ENCODE data around the gene TOX3. TPM values are rescaled to one million over a fixed set of nuclear protein-coding genes. Genes with fewer than 3 reads are reported as not detected.

TOX3 gene
- total RNA-seq, 1 donor from 2014 or later, result 8.5 TPM

GRCh38 chr16:52578007-52578828 is 31.3 kb upstream of the TOX3 start:
- Mint-ChIP-seq H3K9me3 (ENCODE audit: unreplicated experiment) (no peaks in the 10 kb centered on the region), H3K4me3 (ENCODE audit: unreplicated experiment) (no peak overlapping the region), H3K27me3 (ENCODE audit: unreplicated experiment) (peaks cover 2% of the 10 kb centered on the region), H3K36me3 (ENCODE audit: low read depth, unreplicated experiment) (no peaks in the 10 kb centered on the region), H3K4me1 (ENCODE audit: unreplicated experiment) (peaks cover 5% of the 10 kb centered on the region), H3K27ac (ENCODE audit: unreplicated experiment) (no peak overlapping the region)
- DNase-seq (ENCODE audit: low spot score), result no peak
- TF ChIP-seq CTCF (IDR thresholded peaks at IDR 0.05; ENCODE audit: unreplicated experiment), result no peak

- H3K36me3 Mint-ChIP-seq (ENCODE audit: low read depth, unreplicated experiment), result no peaks in the 10 kb centered on the region
- no peak for TF ChIP-seq CTCF (IDR thresholded peaks at IDR 0.05; ENCODE audit: unreplicated experiment)
- peaks cover 5% of the 10 kb centered on the region for H3K4me1 Mint-ChIP-seq (ENCODE audit: unreplicated experiment)
- no peaks in the 10 kb centered on the region for H3K9me3 Mint-ChIP-seq (ENCODE audit: unreplicated experiment)
- no peak overlapping the region for H3K27ac Mint-ChIP-seq (ENCODE audit: unreplicated experiment)
- peaks cover 3% of the 10 kb centered on the region for H3K27me3 Mint-ChIP-seq (ENCODE audit: unreplicated experiment)
- no peak for DNase-seq (ENCODE audit: low spot score)
- H3K4me3 Mint-ChIP-seq (ENCODE audit: unreplicated experiment), result no peak overlapping the region
These were observed 30.3 kb upstream of the TOX3 start for GRCh38 chr16:52577130-52577706.

- DNase-seq (ENCODE audit: low spot score), result no peak
- H3K36me3 Mint-ChIP-seq (ENCODE audit: low read depth, unreplicated experiment), result no peaks in the 10 kb centered on the region
- peaks cover 1% of the 10 kb centered on the region for H3K27me3 Mint-ChIP-seq (ENCODE audit: unreplicated experiment)
- H3K4me1 Mint-ChIP-seq (ENCODE audit: unreplicated experiment), result peaks cover 2% of the 10 kb centered on the region
- no peak overlapping the region for H3K4me3 Mint-ChIP-seq (ENCODE audit: unreplicated experiment)
- H3K9me3 Mint-ChIP-seq (ENCODE audit: unreplicated experiment), result no peaks in the 10 kb centered on the region
- no peak for TF ChIP-seq CTCF (IDR thresholded peaks at IDR 0.05; ENCODE audit: unreplicated experiment)
- H3K27ac Mint-ChIP-seq (ENCODE audit: unreplicated experiment), result no peak overlapping the region
These were observed 26.7 kb upstream of the TOX3 start for GRCh38 chr16:52573365-52574299.

- Mint-ChIP-seq H3K4me1 (ENCODE audit: unreplicated experiment) (no peaks in the 10 kb centered on the region), H3K27ac (ENCODE audit: unreplicated experiment) (no peak overlapping the region)
These were observed 25.7 kb upstream of the TOX3 start for GRCh38 chr16:52572656-52573055.

More at GRCh38 chr16:52572656-52573055, 25.7 kb upstream of the TOX3 start:
- TF ChIP-seq CTCF (IDR thresholded peaks at IDR 0.05; ENCODE audit: unreplicated experiment), result no peak
- no peak for DNase-seq (ENCODE audit: low spot score)
- Mint-ChIP-seq H3K9me3 (ENCODE audit: unreplicated experiment) (no peaks in the 10 kb centered on the region), H3K27me3 (ENCODE audit: unreplicated experiment) (peaks cover 1% of the 10 kb centered on the region), H3K36me3 (ENCODE audit: low read depth, unreplicated experiment) (no peaks in the 10 kb centered on the region), H3K4me3 (ENCODE audit: unreplicated experiment) (no peak overlapping the region)

Data from endothelial cell (in vitro differentiated cells).